ENCODE measurements around the gene ZNRD2. TPM values are rescaled to one million over a fixed set of nuclear protein-coding genes. Genes with fewer than 3 reads are reported as not detected.

ZNRD2 gene
- total and polyA plus RNA-seq, 2 of the 8 experiments (the other 6 are each of a cell fraction or from before 2014, with no cell fraction given), result 53.4 to 125 TPM

DNA sequence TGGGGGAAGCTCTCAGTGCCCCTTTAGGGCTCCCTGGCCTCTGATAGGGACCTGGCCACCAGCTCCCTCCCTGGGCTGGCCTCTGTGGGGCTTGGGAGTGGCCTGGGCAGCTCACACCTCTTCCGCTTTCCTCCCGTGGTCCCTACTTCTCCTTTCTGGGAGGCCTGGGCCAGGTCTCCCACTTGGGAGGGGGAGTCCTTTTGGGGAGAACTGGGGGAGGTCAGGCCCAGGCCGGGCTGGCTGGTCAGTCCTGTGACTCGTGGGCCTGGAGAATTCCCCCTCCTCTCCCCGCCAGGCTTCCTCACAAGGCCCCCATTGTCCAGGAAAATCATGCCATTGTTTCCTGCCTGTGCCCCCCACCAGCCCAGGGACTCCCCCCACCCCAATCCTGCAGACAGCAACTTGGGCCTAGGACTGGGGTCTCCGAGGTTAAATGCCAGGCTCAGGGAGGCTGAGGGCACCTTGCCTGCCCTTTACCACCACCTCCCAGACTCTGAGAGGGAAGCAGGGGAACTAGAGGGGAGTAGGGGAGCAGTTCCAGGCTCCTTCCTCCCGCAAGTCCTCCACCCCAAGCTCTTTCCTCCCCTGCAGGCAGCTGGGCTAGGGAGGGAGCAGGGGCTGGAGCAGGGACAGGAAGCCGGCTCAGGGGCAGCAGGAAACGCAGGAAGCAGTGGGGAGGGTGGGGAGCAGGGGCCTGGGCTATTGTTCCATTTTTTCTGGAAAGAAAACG, 40.9 kb downstream of the ZNRD2 start:
- Histone ChIP-seq H2BK5ac (ENCODE audit: low read depth, low read length) (no peak overlapping the region), H4K20me1 (replicated peaks in 1 of 2; ENCODE audit: control insufficient read depth in 1 of 2, insufficient read depth in 2 of 2, low read length in 2 of 2) (peaks cover 3 to 16% of the 10 kb centered on the region in 2 experiments), H3K79me1 (ENCODE audit: low read depth, low read length) (peaks cover 23% of the 10 kb centered on the region), H4K8ac (ENCODE audit: extremely low read depth, insufficient read depth, low read length) (no peak overlapping the region; the same call in 1 of the 2 replicates), H2BK15ac (ENCODE audit: low read length) (no peak overlapping the region), H3K27me3 (replicated peaks in 1 of 4; ENCODE audit: control insufficient read depth in 3 of 4, extremely low read depth in 1 of 4, insufficient read depth in 3 of 4, low read length in 3 of 4) (no peaks in the 10 kb centered on the region; a peak in 1 of 7 replicates), H4K91ac (replicated peaks; ENCODE audit: insufficient read length, low read length) (no peak overlapping the region), H3K56ac (replicated peaks; ENCODE audit: insufficient read length, low read depth, low read length) (no peak overlapping the region), H3K36me3 (ENCODE audit: control insufficient read depth in 2 of 4, insufficient read depth in 4 of 4, low read length in 3 of 4) (no peaks in the 10 kb centered on the region), H3K4me2 (ENCODE audit: insufficient read depth in 1 of 2, low read depth in 2 of 2, low read length in 2 of 2) (peak overlapping the region in 1 of 2 experiments; percentile 87; a peak in 1 of 4 replicates), H3K14ac (ENCODE audit: insufficient read length) (no peak overlapping the region), H3K9ac (replicated peaks in 1 of 4; ENCODE audit: extremely low read depth in 1 of 4, low read depth in 3 of 4, low read length in 3 of 4) (no peak overlapping the region), H3K4ac (replicated peaks; ENCODE audit: insufficient read length, low read depth, low read length) (no peak overlapping the region), H4K5ac (ENCODE audit: insufficient read length, low read depth, low read length) (no peak overlapping the region), H3K4me1 (replicated peaks in 1 of 4; ENCODE audit: control insufficient read depth in 3 of 4, insufficient read depth in 4 of 4, low read length in 3 of 4) (peaks cover 0 to 30% (median 13%) of the 10 kb centered on the region in 4 experiments; a peak in 6 of 7 replicates), H3K9me3 (ENCODE audit: insufficient read depth in 2 of 2, low read depth in 1 of 2, low read length in 1 of 2) (no peaks in the 10 kb centered on the region), H3K23ac (ENCODE audit: insufficient read length) (no peak overlapping the region), H2AK5ac (ENCODE audit: low read depth, low read length) (no peak overlapping the region), H3K4me3 (ENCODE audit: extremely low read depth in 1 of 4, insufficient read depth in 2 of 4, low read depth in 3 of 4, low read length in 4 of 4) (no peak overlapping the region), H2AFZ (ENCODE audit: low read length) (no peak overlapping the region), H3K79me2 (ENCODE audit: control insufficient read depth in 1 of 2, insufficient read depth in 2 of 2, low read length in 2 of 2) (peaks cover 6 to 12% of the 10 kb centered on the region in 2 experiments), H3K27ac (ENCODE audit: low read depth, low read length) (no peak overlapping the region), H3K18ac (ENCODE audit: extremely low read depth, low read length) (no peak overlapping the region), H2BK120ac (replicated peaks; ENCODE audit: low read depth, low read length) (no peak overlapping the region), H2BK12ac (ENCODE audit: low read depth, low read length) (no peak overlapping the region), H3K23me2 (ENCODE audit: low read depth, low read length) (peaks cover 20% of the 10 kb centered on the region), H2BK20ac (ENCODE audit: low read length) (no peak overlapping the region)
- no peak for TF ChIP-seq SAP30 (IDR thresholded peaks at IDR 0.05; ENCODE audit: insufficient read depth, insufficient replicate concordance, low read length)
- no peak for TF ChIP-seq E2F6 (IDR thresholded peaks at IDR 0.05)
- no peak for TF ChIP-seq POLR2A (IDR thresholded peaks at IDR 0.05; ENCODE audit: control extremely low read depth in 1 of 2, low read depth in 2 of 2, low read length in 2 of 2)
- 74% methylated on average over 9 of the region's 10 CpGs; no CpG with 5 or more reads in 1 of the 2 experiments for WGBS, 2 experiments (ENCODE audit: extremely low coverage in 1 of 2, insufficient coverage in 1 of 2, insufficient read length in 1 of 2, insufficient replicate concordance in 2 of 2, low coverage in 1 of 2, low lambda C conversion rate in 2 of 2, missing lambda C conversion rate in 1 of 2)
- FAIRE-seq (no peak), DNase-seq (ENCODE audit: low read depth in 1 of 2, low spot score in 2 of 2) (no peak)
- ChIA-PET POLR2A (ENCODE audit: partially characterized antibody) (interaction anchor here (0.6 to 1.5 kb wide), 5 partner anchors 12 to 235 kb away, joined by 3 to 4 read pairs (median 3); no protein-coding TSS in a partner anchor), CTCF (ENCODE audit: partially characterized antibody) (interaction anchor here (1.1 to 14.8 kb wide), 4 partner anchors 12 to 82 kb away, joined by 3 to 227 read pairs (median 3); partner anchors contain the start of gene KCNK7)
